ENCODE measurements around the gene ANKRD34A. TPM values are rescaled to one million over a fixed set of nuclear protein-coding genes. Genes with fewer than 3 reads are reported as not detected.

ANKRD34A gene
- total and polyA plus RNA-seq, 8 donors, result 0.73 to 1.3 (median 0.91) TPM

- no peaks in the 10 kb centered on the region for H3K9me3 ChIP-seq
- intact Hi-C loops (cut with DNase I), result no loop called here
- no peak for TF ChIP-seq CTCF (IDR thresholded peaks at IDR 0.05)
- DNase-seq (no peak), ATAC-seq (no peak)
- no peaks in the 10 kb centered on the region for H3K27me3 ChIP-seq
- no peak overlapping the region for H3K27ac ChIP-seq
- peaks cover 0 to 11% of the 10 kb centered on the region in 2 donors for H3K36me3 ChIP-seq
- peaks cover 0 to 4% of the 10 kb centered on the region in 2 donors for H3K4me1 ChIP-seq
- no peak overlapping the region for H3K4me3 ChIP-seq
These were observed 17.8 kb downstream of the ANKRD34A start for GRCh38 chr1:145946477-145946986.

- no peak overlapping the region for H3K4me3 ChIP-seq
- ATAC-seq (no peak), DNase-seq (no peak)
- peaks cover 0 to 27% of the 10 kb centered on the region in 2 donors for H3K36me3 ChIP-seq
- no peak overlapping the region for H3K27ac ChIP-seq
- peaks cover 0 to 4% of the 10 kb centered on the region in 2 donors for H3K4me1 ChIP-seq
- intact Hi-C loops (cut with DNase I), result no loop called here
- no peak for TF ChIP-seq CTCF (IDR thresholded peaks at IDR 0.05)
- H3K27me3 ChIP-seq, result no peaks in the 10 kb centered on the region
- no peaks in the 10 kb centered on the region for H3K9me3 ChIP-seq
These were observed 19.8 kb downstream of the ANKRD34A start for GRCh38 chr1:145944532-145944931.

- H3K4me3 ChIP-seq, result no peak overlapping the region
- TF ChIP-seq CTCF (IDR thresholded peaks at IDR 0.05), result no peak
- H3K4me1 ChIP-seq, result no peaks in the 10 kb centered on the region
- H3K27me3 ChIP-seq, result no peaks in the 10 kb centered on the region
- H3K9me3 ChIP-seq, result no peaks in the 10 kb centered on the region
- H3K27ac ChIP-seq, result no peak overlapping the region
- peaks cover 0 to 27% of the 10 kb centered on the region in 2 donors for H3K36me3 ChIP-seq
- ATAC-seq (no peak), DNase-seq (no peak)
- intact Hi-C loops (cut with DNase I), result no loop called here
These were observed 21.5 kb downstream of the ANKRD34A start for GRCh38 chr1:145942871-145943270.

- Histone ChIP-seq H3K36me3 (peaks cover 0 to 30% of the 10 kb centered on the region in 2 donors), H3K27ac (no peak overlapping the region), H3K9me3 (no peaks in the 10 kb centered on the region), H3K4me1 (no peaks in the 10 kb centered on the region), H3K27me3 (no peaks in the 10 kb centered on the region), H3K4me3 (no peak overlapping the region)
- no peak for TF ChIP-seq CTCF (IDR thresholded peaks at IDR 0.05)
- ATAC-seq (no peak), DNase-seq (no peak)
- intact Hi-C loops (cut with DNase I), result no loop called here
These were observed 22.0 kb downstream of the ANKRD34A start for GRCh38 chr1:145942405-145942804.

GRCh38 chr1:145937436-145937835 is 26.9 kb downstream of the ANKRD34A start:
- Histone ChIP-seq H3K9me3 (no peaks in the 10 kb centered on the region), H3K27me3 (no peaks in the 10 kb centered on the region), H3K36me3 (peaks cover 0 to 63% of the 10 kb centered on the region in 2 donors), H3K4me1 (peaks cover 0 to 16% of the 10 kb centered on the region in 2 donors), H3K4me3 (no peak overlapping the region), H3K27ac (no peak overlapping the region)
- no peak for DNase-seq
- no peak for ATAC-seq
- no peak for TF ChIP-seq CTCF (IDR thresholded peaks at IDR 0.05)
- intact Hi-C loops (cut with DNase I), result no loop called here

Data from left lung (tissue), 10 donors.